ENCODE measurements around the gene TCEAL9. TPM values are rescaled to one million over a fixed set of nuclear protein-coding genes. Genes with fewer than 3 reads are reported as not detected.

Gene TCEAL9
- total RNA-seq, 5 donors from 2014 or later (not counting 1 experiment from before 2014, with no cell fraction given): 0.65 to 1.7 (median 1.3) TPM; not detected in 1

- ChIA-PET POLR2A (no interaction called here), CTCF (no interaction called here)
- Histone ChIP-seq H3K4me1 (ENCODE audit: control insufficient read depth in 1 of 2, extremely low read depth in 1 of 2, insufficient read depth in 2 of 2, low read length in 2 of 2) (no peaks in the 10 kb centered on the region), H3K9me3 (no peaks in the 10 kb centered on the region), H3K27me3 (replicated peaks in 1 of 2; ENCODE audit: control insufficient read depth in 2 of 2, extremely low read depth in 1 of 2, insufficient read depth in 2 of 2, low read length in 1 of 2) (no peaks in the 10 kb centered on the region), H3K36me3 (ENCODE audit: control insufficient read depth in 2 of 2, extremely low read depth in 1 of 2, insufficient read depth in 1 of 2, low read length in 1 of 2) (no peaks in the 10 kb centered on the region), H3K27ac (ENCODE audit: low read length) (no peak overlapping the region), H3K4me3 (ENCODE audit: control insufficient read depth in 1 of 2, extremely low read depth in 1 of 2, low read length in 1 of 2) (no peak overlapping the region)
- ATAC-seq (replicated peaks in 1 of 4) (no peak), DNase-seq (no peak)
- Mint-ChIP-seq H3K9me3 (no peaks in the 10 kb centered on the region), H3K4me3 (no peak overlapping the region), H3K4me1 (no peaks in the 10 kb centered on the region), H3K27me3 (peaks cover 0 to 8% of the 10 kb centered on the region in 2 donors), H3K27ac (no peak overlapping the region), H3K36me3 (no peaks in the 10 kb centered on the region)
- WGBS (ENCODE audit: insufficient coverage): no CpG with 5 or more reads among the region's 2 CpGs
Observed at GRCh38 chrX:103363046-103363445, 6.7 kb downstream of the TCEAL9 start.

GRCh38 chrX:103367502-103367901 is 11.2 kb downstream of the TCEAL9 start:
- H3K36me3 ChIP-seq (ENCODE audit: control insufficient read depth in 2 of 2, extremely low read depth in 1 of 2, insufficient read depth in 1 of 2, low read length in 1 of 2): no peaks in the 10 kb centered on the region
- no peaks in the 10 kb centered on the region for H3K4me1 ChIP-seq (ENCODE audit: control insufficient read depth in 1 of 2, extremely low read depth in 1 of 2, insufficient read depth in 2 of 2, low read length in 2 of 2)
- CTCF ChIA-PET: no interaction called here
- no peak overlapping the region for H3K4me3 Mint-ChIP-seq
- H3K27me3 Mint-ChIP-seq: peaks cover 3 to 13% of the 10 kb centered on the region in 2 donors
- no CpG with 5 or more reads among the region's 1 CpG for WGBS (ENCODE audit: insufficient coverage)
- POLR2A ChIA-PET: no interaction called here
- no peaks in the 10 kb centered on the region for H3K4me1 Mint-ChIP-seq
- H3K36me3 Mint-ChIP-seq: no peaks in the 10 kb centered on the region
- H3K9me3 Mint-ChIP-seq: no peaks in the 10 kb centered on the region
- H3K27me3 ChIP-seq (replicated peaks in 1 of 2; ENCODE audit: control insufficient read depth in 2 of 2, extremely low read depth in 1 of 2, insufficient read depth in 2 of 2, low read length in 1 of 2): no peaks in the 10 kb centered on the region
- H3K9me3 ChIP-seq: no peaks in the 10 kb centered on the region
- ATAC-seq (replicated peaks in 1 of 4): no peak
- no peak for DNase-seq
- no peak overlapping the region for H3K27ac ChIP-seq (ENCODE audit: low read length)
- H3K4me3 ChIP-seq (ENCODE audit: control insufficient read depth in 1 of 2, extremely low read depth in 1 of 2, low read length in 1 of 2): no peak overlapping the region
- no peak overlapping the region for H3K27ac Mint-ChIP-seq

DNA sequence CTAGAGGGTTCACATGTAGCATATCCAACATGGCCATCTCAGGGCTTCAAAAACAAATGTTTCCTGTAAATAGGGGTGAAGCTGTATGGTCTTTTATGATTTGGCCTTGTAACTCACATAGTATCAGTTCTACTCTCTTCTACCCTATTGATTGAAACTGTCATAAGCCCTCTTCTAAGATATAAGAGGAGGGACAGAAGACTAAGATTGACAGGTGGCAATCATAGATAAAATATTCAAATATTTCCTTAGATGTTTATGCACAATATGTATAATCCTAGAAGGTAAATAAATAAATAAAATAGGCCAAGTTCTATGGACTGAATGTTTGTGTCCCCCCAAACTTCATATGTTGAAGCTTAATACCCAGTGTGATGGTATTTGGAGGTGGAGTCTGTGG is 13.2 kb downstream of the TCEAL9 start:
- DNase-seq (no peak), ATAC-seq (replicated peaks in 1 of 4) (no peak)
- Histone ChIP-seq H3K27me3 (replicated peaks in 1 of 2; ENCODE audit: control insufficient read depth in 2 of 2, extremely low read depth in 1 of 2, insufficient read depth in 2 of 2, low read length in 1 of 2) (no peaks in the 10 kb centered on the region), H3K9me3 (no peaks in the 10 kb centered on the region), H3K36me3 (ENCODE audit: control insufficient read depth in 2 of 2, extremely low read depth in 1 of 2, insufficient read depth in 1 of 2, low read length in 1 of 2) (no peaks in the 10 kb centered on the region), H3K27ac (ENCODE audit: low read length) (no peak overlapping the region), H3K4me3 (ENCODE audit: control insufficient read depth in 1 of 2, extremely low read depth in 1 of 2, low read length in 1 of 2) (no peak overlapping the region), H3K4me1 (ENCODE audit: control insufficient read depth in 1 of 2, extremely low read depth in 1 of 2, insufficient read depth in 2 of 2, low read length in 2 of 2) (no peaks in the 10 kb centered on the region)
- no peak overlapping the region for H3K27ac Mint-ChIP-seq
- H3K4me3 Mint-ChIP-seq: no peak overlapping the region
- ChIA-PET POLR2A (no interaction called here), CTCF (no interaction called here)
- H3K4me1 Mint-ChIP-seq: no peaks in the 10 kb centered on the region
- H3K36me3 Mint-ChIP-seq: no peaks in the 10 kb centered on the region
- peaks cover 3 to 13% of the 10 kb centered on the region in 2 donors for H3K27me3 Mint-ChIP-seq
- H3K9me3 Mint-ChIP-seq: no peaks in the 10 kb centered on the region

DNA sequence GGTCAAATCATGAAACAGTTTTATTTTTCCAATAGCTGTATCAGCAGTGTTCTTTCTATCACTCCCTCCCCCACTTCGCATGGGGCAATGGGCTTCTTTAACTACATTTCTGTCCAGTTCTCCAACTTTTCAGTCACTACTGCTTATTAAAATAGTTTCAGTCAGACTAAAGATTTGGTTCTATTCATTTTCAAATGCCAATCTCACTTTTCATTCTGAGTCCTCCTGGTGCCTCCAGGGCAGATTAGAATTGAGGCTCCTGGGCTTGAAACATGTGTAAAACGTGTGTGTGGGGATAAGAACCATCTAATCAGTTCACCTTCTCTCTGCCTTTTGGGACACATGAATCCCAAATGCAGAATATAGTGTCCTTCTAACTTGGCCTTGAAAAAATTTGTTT is 16.6 kb downstream of the TCEAL9 start:
- DNase-seq (no peak), ATAC-seq (replicated peaks in 1 of 4) (no peak)
- Histone ChIP-seq H3K4me1 (ENCODE audit: control insufficient read depth in 1 of 2, extremely low read depth in 1 of 2, insufficient read depth in 2 of 2, low read length in 2 of 2) (peaks cover 0 to 10% of the 10 kb centered on the region in 2 experiments), H3K27ac (ENCODE audit: low read length) (no peak overlapping the region), H3K27me3 (replicated peaks in 1 of 2; ENCODE audit: control insufficient read depth in 2 of 2, extremely low read depth in 1 of 2, insufficient read depth in 2 of 2, low read length in 1 of 2) (peaks cover 0 to 7% of the 10 kb centered on the region in 2 experiments), H3K36me3 (ENCODE audit: control insufficient read depth in 2 of 2, extremely low read depth in 1 of 2, insufficient read depth in 1 of 2, low read length in 1 of 2) (no peaks in the 10 kb centered on the region), H3K9me3 (no peaks in the 10 kb centered on the region), H3K4me3 (ENCODE audit: control insufficient read depth in 1 of 2, extremely low read depth in 1 of 2, low read length in 1 of 2) (no peak overlapping the region)
- Mint-ChIP-seq H3K36me3 (no peaks in the 10 kb centered on the region), H3K9me3 (no peaks in the 10 kb centered on the region), H3K27me3 (peaks cover 3 to 9% of the 10 kb centered on the region in 2 donors), H3K4me3 (no peak overlapping the region), H3K4me1 (peaks cover 3 to 11% (median 6%) of the 10 kb centered on the region in 3 donors), H3K27ac (no peak overlapping the region)
- CTCF ChIA-PET: no interaction called here
- POLR2A ChIA-PET: no interaction called here
- WGBS (ENCODE audit: insufficient coverage): no CpG with 5 or more reads among the region's 2 CpGs

- ChIA-PET POLR2A (no interaction called here), CTCF (no interaction called here)
- no CpG with 5 or more reads among the region's 3 CpGs for WGBS (ENCODE audit: insufficient coverage)
- H3K4me1 ChIP-seq (ENCODE audit: control insufficient read depth in 1 of 2, extremely low read depth in 1 of 2, insufficient read depth in 2 of 2, low read length in 2 of 2): peaks cover 0 to 10% of the 10 kb centered on the region in 2 experiments
- H3K4me3 ChIP-seq (ENCODE audit: control insufficient read depth in 1 of 2, extremely low read depth in 1 of 2, low read length in 1 of 2): no peak overlapping the region
- no peaks in the 10 kb centered on the region for H3K36me3 Mint-ChIP-seq
- no peaks in the 10 kb centered on the region for H3K36me3 ChIP-seq (ENCODE audit: control insufficient read depth in 2 of 2, extremely low read depth in 1 of 2, insufficient read depth in 1 of 2, low read length in 1 of 2)
- no peak overlapping the region for H3K27ac ChIP-seq (ENCODE audit: low read length)
- no peaks in the 10 kb centered on the region for H3K9me3 ChIP-seq
- H3K27me3 Mint-ChIP-seq: peaks cover 3 to 9% of the 10 kb centered on the region in 2 donors
- peaks cover 0 to 7% of the 10 kb centered on the region in 2 experiments for H3K27me3 ChIP-seq (replicated peaks in 1 of 2; ENCODE audit: control insufficient read depth in 2 of 2, extremely low read depth in 1 of 2, insufficient read depth in 2 of 2, low read length in 1 of 2)
- H3K4me3 Mint-ChIP-seq: no peak overlapping the region
- H3K9me3 Mint-ChIP-seq: no peaks in the 10 kb centered on the region
- ATAC-seq (replicated peaks in 1 of 4) (no peak), DNase-seq (no peak)
- no peak overlapping the region for H3K27ac Mint-ChIP-seq
- H3K4me1 Mint-ChIP-seq: peaks cover 3 to 11% (median 6%) of the 10 kb centered on the region in 3 donors
Observed at GRCh38 chrX:103373581-103373980, 17.3 kb downstream of the TCEAL9 start.

- WGBS (ENCODE audit: insufficient coverage): 2% methylated on average over 24 of the region's 62 CpGs
- H3K27ac Mint-ChIP-seq: peak within 1 kb of the TSS; percentile 63 to 69
- Histone ChIP-seq H3K9me3 (no peaks in the 10 kb centered on the region), H3K4me3 (ENCODE audit: control insufficient read depth in 1 of 2, extremely low read depth in 1 of 2, low read length in 1 of 2) (peak within 1 kb of the TSS; percentile 58 to 59), H3K36me3 (ENCODE audit: control insufficient read depth in 2 of 2, extremely low read depth in 1 of 2, insufficient read depth in 1 of 2, low read length in 1 of 2) (no peaks in the 10 kb centered on the region), H3K27me3 (replicated peaks in 1 of 2; ENCODE audit: control insufficient read depth in 2 of 2, extremely low read depth in 1 of 2, insufficient read depth in 2 of 2, low read length in 1 of 2) (peaks cover 0 to 7% of the 10 kb centered on the region in 2 experiments), H3K4me1 (ENCODE audit: control insufficient read depth in 1 of 2, extremely low read depth in 1 of 2, insufficient read depth in 2 of 2, low read length in 2 of 2) (peaks cover 0 to 10% of the 10 kb centered on the region in 2 experiments), H3K27ac (ENCODE audit: low read length) (no peak within 1 kb of the TSS)
- no peaks in the 10 kb centered on the region for H3K27me3 Mint-ChIP-seq
- peak within 1 kb of the TSS; percentile 75 to 79 (median 76) for H3K4me3 Mint-ChIP-seq
- no peaks in the 10 kb centered on the region for H3K36me3 Mint-ChIP-seq
- ChIA-PET POLR2A (interaction anchor here in 1 of 2 donors (0.6 kb wide), 1 partner anchor 29 kb away, joined by 6 read pairs; no protein-coding TSS in a partner anchor), CTCF (interaction anchor here in 1 of 2 donors (0.8 kb wide), 1 partner anchor 87 kb away, joined by 4 read pairs; no protein-coding TSS in a partner anchor)
- DNase-seq (peak in 34 of 35 experiments; percentile 4 to 59 (median 34)), ATAC-seq (replicated peaks in 1 of 4) (peak; percentile 75 to 90 (median 80))
- peaks cover 3 to 12% (median 6%) of the 10 kb centered on the region in 3 donors for H3K4me1 Mint-ChIP-seq
- H3K9me3 Mint-ChIP-seq: no peaks in the 10 kb centered on the region
Observed at GRCh38 chrX:103376118-103376978, 20.0 kb downstream of the TCEAL9 start, which contains the start of gene BEX3. BEX3 (plus strand) TSS chrX:103376538; CDS start chrX:103377522, 984 bp downstream.

Data from T-cell (primary cell).